NCI-H1105 treated with DMSO at 0.1 percent for 48 hours (cell line): ENCODE data around the gene TMEM218.
"Not testable (repeated sequence)": the region's sequence is repeated elsewhere in the genome, so short reads cannot be mapped to it uniquely, and the experiment has no call there.

Source experiments
- DNase-seq: peaks from one replicate; lab custom pipeline; 2025; lab: John Stamatoyannopoulos, UW

The TMEM218 gene

GRCh38 chr11:125090151-125090550 lies 21.3 kb downstream of the TMEM218 start:
- not testable (repeated sequence) for DNase-seq

DNA sequence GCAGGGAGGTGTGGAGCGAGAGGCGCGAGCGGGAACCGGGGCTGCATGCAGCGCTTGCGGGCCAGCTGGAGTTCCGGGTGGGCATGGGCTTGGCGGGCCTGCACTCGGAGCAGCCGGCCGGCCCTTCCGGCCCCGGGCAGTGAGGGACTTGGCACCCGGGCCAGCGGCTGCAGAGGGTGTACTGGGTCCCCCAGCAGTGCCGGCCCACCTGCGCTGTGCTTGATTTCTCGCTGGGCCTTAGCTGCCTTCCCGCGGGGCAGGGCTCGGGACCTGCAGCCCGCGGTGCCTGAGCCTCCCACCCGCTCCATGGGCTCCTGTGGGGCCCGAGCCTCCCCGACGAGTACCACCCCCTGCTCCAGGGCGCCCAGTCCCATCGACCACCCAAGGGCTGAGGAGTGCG lies 21.9 kb downstream of the TMEM218 start:
- not testable (repeated sequence) for DNase-seq

DNA sequence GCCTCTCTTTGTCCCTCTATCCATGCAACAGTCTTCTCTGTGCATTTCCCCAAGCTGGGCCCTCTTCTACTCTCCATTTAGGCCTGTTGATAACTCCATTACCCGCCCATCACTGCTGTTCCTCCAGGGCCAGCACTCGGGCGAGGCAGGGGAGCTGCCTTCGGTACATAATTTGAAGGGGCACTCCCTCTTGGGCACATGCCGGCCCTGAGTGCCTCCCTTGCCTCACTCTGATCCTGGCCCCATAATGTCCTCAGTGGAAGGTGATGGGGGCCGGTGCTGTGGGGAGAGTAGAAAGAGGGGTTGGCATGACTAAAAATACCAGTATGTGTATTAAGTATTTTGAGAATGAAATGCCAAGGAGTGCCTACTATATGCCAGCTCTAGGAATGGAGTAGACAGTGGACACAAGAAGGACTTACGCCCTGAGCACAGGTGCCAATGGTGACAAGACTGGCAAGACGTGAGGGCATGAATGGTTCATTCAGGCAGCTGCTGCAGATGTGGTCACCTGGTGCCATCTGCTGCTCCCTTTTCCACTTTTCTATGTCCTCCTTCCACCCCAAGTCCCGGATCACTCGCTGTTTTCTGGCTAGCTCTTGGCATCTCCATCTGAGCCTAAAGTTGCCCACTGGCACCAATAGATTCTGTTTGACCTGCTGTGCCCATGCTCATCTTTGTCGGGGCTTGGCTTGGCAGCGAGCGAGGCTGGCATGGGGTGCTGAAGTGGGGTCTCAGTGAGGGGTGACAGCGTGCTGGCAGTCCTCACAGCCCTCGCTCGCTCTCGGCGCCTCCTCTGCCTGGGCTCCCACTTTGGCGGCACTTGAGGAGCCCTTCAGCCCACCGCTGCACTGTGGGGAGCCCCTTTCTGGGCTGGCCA lies 22.6 kb downstream of the TMEM218 start:
- no peak for DNase-seq

- no peak for DNase-seq
Observed at GRCh38 chr11:125088123-125088522, 23.3 kb downstream of the TMEM218 start.

DNA sequence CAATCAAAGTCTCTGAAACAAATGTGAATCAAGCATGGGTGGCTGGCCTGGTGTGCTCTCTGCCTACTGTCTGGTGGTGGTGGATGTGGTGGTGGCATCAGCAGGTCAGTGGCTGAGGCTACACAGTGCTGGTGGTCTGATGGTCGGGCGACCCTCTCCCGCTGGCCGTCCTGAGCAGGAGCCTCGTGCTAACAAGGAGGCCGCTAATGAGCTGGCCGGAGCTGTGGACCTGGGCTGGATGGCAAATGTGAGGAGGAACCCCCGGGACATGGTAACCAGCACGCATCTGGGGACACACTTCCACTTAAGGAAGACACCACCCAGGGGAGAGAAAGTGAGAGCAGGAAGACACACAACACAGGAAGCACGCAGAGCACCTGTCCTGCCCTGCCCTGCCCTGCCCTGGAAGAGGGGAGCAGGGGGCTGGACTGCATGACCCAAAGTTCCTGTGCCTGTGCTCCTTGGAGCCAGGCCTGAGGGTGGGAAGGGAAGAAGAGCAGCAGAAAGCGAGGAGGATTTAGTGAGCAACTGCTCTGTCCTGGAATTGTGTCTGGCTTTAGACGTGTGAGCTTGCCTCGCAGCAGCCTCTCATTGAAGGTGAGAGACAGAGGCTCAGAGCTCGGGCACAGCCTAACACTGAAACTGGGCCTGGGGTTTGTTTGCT lies 24.7 kb downstream of the TMEM218 start:
- no peak for DNase-seq

DNA sequence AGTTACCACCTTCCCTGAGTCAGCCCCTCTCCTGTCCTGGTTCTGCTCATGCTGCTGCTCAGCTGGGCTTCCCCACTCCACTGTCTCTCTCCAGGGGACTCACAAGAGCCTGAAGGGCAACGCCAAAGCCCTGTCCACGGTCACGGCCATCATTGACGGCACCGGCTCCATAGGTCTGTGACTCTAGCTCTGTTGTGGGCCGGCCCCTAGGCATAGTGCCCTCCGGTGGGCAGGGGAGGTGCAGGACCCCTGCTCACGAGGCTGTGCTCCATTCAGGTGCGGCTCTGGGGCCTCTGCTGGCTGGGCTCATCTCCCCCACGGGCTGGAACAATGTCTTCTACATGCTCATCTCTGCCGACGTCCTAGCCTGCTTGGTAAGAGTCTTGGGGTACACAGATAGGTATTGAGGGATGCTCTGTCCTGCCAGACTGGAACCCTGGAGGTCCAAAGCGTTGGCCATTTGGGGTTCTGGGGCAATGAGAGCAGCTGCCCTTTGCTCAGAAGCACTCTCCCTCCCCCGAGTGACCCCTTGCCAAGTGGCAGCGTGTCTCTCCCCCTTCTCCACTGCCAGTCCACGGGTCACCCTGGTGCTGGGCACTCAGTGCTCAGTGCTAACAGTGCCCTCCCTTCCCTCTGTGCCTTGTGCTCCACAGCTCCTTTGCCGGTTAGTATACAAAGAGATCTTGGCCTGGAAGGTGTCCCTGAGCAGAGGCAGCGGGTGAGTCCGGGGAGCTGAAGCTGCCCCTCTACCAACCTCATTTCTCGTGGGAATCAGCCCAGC lies 25.9 kb downstream of the TMEM218 start:
- no peak for DNase-seq

DNA sequence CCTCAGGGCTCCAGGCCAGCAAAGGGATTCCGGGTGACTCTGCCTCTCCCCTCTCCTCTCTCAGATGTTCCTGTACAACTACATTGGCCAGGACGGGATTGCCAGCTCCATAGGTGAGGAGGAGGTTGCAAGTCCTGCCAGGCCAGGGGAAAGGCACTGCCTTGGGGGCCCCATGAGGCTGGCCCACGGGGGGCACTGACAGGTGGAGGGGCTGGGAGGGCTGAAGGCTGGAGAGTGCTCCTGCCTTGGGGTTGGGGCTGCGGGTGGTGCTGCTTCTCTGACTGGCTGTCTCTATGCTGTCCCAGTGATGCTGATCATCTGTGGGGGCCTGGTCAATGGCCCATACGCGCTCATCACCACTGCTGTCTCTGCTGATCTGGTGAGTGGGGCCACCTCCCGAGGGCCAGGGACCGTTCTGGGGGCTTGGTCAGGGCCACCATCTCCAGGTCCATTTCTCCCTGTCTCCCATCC lies 26.6 kb downstream of the TMEM218 start:
- no peak for DNase-seq

DNA sequence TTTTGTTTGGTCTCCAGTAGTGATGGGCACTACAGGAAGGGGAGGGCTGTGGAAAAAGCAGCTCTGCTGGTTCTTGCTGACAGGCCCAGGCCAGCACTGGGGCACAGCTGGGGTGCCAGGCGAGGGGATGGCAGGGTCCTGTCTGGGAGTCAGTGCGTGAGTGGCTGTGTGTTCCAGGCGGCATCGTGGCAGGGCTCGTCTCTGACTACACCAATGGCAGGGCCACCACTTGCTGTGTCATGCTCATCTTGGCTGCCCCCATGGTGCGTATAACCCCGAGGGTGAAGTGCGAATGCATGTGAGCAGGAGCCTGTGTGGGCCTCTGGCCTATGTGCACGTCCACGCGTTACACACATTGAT lies 27.4 kb downstream of the TMEM218 start:
- no peak for DNase-seq

GRCh38 chr11:125083312-125084056 lies 27.9 kb downstream of the TMEM218 start:
- no peak for DNase-seq

DNA sequence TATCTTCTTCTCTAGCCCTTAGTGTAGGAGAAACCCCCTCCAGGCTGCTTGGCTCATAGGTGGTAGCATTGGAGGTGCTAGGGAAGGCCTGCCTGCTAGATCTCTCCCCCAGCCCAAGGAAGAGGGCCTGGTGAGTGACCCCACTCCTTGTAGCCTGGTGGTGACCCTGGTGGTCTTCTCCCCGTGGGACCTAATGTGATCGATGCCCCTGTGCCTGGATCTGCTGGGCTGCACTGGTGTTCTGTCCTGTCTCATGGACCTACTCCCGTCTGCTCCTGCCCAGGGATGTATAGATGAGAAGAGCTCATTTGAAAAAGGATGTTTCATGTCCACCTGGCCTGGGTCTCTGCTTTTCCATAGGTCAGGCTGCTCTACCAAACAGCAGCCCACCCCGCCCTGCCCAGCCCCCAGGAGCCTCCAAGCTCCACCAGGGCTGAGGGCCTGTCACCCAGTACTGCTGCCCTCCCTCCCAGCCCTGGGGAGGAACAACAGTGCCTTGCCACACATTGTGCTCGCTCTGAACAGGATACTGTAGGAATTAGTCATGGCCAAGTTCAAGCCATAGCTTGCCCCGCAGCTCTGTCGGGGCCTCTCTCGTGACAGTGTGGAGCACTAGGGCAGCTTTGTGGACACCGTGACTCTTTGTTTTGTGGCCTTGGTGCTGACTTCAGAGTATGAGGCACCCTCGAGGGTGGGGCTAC lies 28.7 kb downstream of the TMEM218 start:
- DNase-seq = no peak

- DNase-seq = no peak
Observed at GRCh38 chr11:125082040-125082439, 29.4 kb downstream of the TMEM218 start.

DNA sequence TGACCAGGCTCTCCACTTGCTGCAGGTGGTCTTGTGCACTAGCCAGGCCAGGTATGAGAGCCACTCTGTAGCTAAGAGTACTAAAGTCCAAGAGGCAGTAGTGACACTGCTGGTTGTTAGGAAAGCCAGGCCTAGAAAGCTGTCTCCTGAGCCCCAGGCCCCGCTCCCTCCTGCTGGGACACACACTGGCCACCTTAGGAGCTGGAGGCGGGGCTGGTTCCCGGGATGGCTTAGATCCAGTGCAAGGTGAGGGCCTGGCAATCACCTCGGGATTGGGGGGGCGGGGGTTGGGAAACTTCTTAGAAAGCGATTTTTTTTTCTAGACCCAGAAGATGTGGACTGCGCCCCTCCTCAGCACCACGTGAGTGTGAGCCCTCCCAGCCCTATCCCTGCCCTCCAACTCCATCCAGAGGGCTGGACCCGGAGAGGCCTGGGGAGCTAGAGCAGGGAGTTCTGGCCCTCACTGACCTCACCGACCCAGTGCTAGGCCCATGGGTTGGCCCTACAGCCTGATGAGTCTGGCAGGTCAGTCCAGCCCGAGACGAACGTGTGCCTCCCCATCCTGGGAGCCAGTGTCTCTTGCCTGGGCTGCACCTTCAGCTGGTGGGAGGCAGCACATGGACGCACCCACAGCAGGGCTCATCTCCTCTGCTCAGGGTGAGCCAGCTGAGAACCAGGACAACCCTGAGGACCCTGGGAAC lies 30.2 kb downstream of the TMEM218 start:
- DNase-seq = no peak

- no peak for DNase-seq
Observed at GRCh38 chr11:125080531-125080911, 30.9 kb downstream of the TMEM218 start.

GRCh38 chr11:125079878-125080530 lies 31.4 kb downstream of the TMEM218 start:
- no peak for DNase-seq

- DNase-seq = no peak
Observed at GRCh38 chr11:125079151-125079877, 32.1 kb downstream of the TMEM218 start.

- DNase-seq = no peak
Observed at GRCh38 chr11:125078516-125079140, 32.8 kb downstream of the TMEM218 start.

- no peak for DNase-seq
Observed at GRCh38 chr11:125078016-125078415, 33.4 kb downstream of the TMEM218 start.

DNA sequence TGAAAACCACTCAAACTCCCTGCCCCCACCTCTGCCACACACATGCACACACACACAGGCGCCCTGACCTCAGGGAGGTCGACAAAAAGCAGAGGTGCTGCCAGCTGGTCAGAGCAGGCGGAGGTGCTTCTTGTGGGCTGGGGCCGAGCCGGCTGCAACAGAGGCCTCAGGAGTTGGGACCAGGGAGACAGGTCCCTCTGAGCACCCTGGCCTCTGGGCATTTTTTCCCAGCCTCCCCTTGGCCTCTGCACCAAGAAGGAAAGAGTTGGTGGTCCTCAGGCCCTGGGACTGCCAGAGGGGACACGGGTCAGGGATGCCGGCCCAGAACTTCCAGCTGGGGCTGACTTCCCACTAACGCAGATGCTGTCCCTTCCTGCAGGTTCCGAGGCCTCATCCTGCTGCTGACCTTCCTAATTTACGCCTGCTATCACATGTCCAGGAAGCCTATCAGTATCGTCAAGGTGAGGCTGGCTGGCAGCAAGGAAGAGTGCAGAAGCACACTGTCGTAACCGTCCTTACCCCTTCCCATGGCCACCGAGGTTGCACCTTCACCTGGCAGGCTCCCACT lies 35.0 kb downstream of the TMEM218 start:
- DNase-seq = no peak

DNA sequence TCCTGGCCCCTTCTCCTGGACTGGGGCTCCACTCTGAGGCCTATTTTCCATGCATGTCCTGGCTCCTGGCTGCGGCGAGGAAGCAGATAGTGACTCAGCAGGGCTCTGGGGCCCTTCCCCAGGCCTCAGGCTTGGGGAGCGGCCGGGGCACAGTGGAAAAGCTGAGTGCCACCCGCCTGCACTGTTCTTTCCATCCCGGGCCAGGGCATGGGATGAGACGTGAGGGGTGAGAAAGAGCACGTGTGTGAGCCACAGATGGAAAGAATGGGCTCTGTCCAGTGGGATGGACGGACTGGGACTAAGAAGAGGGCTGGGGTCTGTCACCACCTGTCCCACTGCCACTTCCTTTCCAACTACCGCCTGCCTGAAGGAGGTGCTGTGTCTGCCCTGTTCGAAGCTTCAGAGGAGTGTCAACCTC lies 35.5 kb downstream of the TMEM218 start:
- no peak for DNase-seq
